ENCODE data around the gene CBFA2T2. TPM values are rescaled to one million over a fixed set of nuclear protein-coding genes. Genes with fewer than 3 reads are reported as not detected.
A peak's percentile ranks its signal among the peaks of the same experiment; 100 is the strongest.

The CBFA2T2 gene
- total RNA-seq, 6 donors from 2014 or later: 10.0 to 35.6 (median 16.2) TPM

- H3K4me1 ChIP-seq: peaks cover 19 to 44% (median 41%) of the 10 kb centered on the region in 4 donors
- WGBS, 2 donors: 44 to 54% methylated on average over 16 of the region's 16 CpGs
- peak overlapping the region; percentile 77 to 91 (median 82) for H3K27ac ChIP-seq
- H3K4me3 ChIP-seq: peak overlapping the region in 3 of 4 donors; percentile 63 to 87 (median 83)
- no peak for DNase-seq
- H3K27me3 ChIP-seq: no peaks in the 10 kb centered on the region
- peak in 1 of 2 donors; percentile 2 for ATAC-seq (ENCODE audit: low FRiP score in 2 of 2)
- no peaks in the 10 kb centered on the region for H3K9me3 ChIP-seq
- no peak for TF ChIP-seq POLR2A (IDR thresholded peaks at IDR 0.05)
- TF ChIP-seq EP300 (IDR thresholded peaks at IDR 0.05): no peak
- TF ChIP-seq CTCF (IDR thresholded peaks at IDR 0.05): no peak
- TF ChIP-seq POLR2AphosphoS5 (IDR thresholded peaks at IDR 0.05): no peak
- H3K36me3 ChIP-seq: no peaks in the 10 kb centered on the region
Measured at GRCh38 chr20:33675136-33675959, 185.5 kb downstream of the CBFA2T2 start.

GRCh38 chr20:33676121-33676520 is 186.2 kb downstream of the CBFA2T2 start:
- no peak for ATAC-seq (ENCODE audit: low FRiP score in 2 of 2)

GRCh38 chr20:33676652-33677645 is 187.1 kb downstream of the CBFA2T2 start:
- H3K9me3 ChIP-seq: no peaks in the 10 kb centered on the region
- no peaks in the 10 kb centered on the region for H3K27me3 ChIP-seq
- H3K27ac ChIP-seq: peak overlapping the region in 1 of 4 donors; percentile 91
- no peaks in the 10 kb centered on the region for H3K36me3 ChIP-seq
- no peak overlapping the region for H3K4me3 ChIP-seq
- H3K4me1 ChIP-seq: peaks cover 19 to 48% (median 42%) of the 10 kb centered on the region in 4 donors
- ATAC-seq (ENCODE audit: low FRiP score in 2 of 2) (no peak), DNase-seq (no peak)
- TF ChIP-seq EP300 (IDR thresholded peaks at IDR 0.05) (no peak), POLR2AphosphoS5 (IDR thresholded peaks at IDR 0.05) (no peak), POLR2A (IDR thresholded peaks at IDR 0.05) (no peak), CTCF (IDR thresholded peaks at IDR 0.05) (no peak)
- WGBS, 2 donors: 93 to 96% methylated on average over 25 to 26 of the region's 31 CpGs

More at GRCh38 chr20:33676121-33676520, 186.2 kb downstream of the CBFA2T2 start:
- WGBS, 2 donors: 89 to 98% methylated on average over 11 of the region's 11 CpGs
- Histone ChIP-seq H3K27me3 (no peaks in the 10 kb centered on the region), H3K4me3 (no peak overlapping the region), H3K27ac (peak overlapping the region; percentile 77 to 91 (median 82)), H3K4me1 (peaks cover 19 to 44% (median 41%) of the 10 kb centered on the region in 4 donors), H3K36me3 (no peaks in the 10 kb centered on the region), H3K9me3 (no peaks in the 10 kb centered on the region)
- TF ChIP-seq POLR2A (IDR thresholded peaks at IDR 0.05) (no peak), CTCF (IDR thresholded peaks at IDR 0.05) (no peak), POLR2AphosphoS5 (IDR thresholded peaks at IDR 0.05) (no peak), EP300 (IDR thresholded peaks at IDR 0.05) (no peak)
- DNase-seq: no peak

DNA sequence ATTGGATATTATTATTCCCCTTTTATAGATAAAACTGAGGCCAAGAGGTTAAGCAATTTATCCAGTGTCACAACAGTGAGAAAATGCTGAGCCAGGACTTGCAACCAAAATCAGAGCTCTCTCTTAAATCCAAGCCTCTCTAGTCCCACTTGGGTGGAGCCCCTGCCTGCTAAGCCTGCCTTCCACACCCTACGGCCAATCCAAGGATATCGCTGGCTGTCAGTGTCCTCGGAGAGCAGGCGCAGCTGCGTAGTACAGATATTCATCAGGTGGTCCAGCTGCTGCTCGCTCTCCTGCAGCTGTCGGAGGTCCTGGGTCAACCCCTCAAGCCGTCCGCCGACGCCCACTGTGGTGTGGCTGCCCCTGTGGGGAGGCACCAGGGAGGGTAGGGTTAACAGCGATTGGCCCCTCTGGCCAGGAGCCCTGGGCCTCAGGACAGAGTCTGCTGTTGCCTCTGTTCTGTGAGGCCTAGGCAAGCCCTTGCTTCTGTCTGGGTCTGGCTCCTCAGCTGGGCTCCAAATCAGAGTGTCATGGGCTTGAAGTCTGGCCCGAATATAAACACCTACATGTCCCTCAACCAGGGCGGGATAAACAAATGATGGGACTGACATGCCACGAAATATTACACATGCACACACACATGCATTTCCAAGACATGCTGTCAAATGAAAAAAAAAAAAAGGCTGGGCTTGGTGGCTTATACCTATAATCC is 188.3 kb downstream of the CBFA2T2 start:
- H3K9me3 ChIP-seq: no peaks in the 10 kb centered on the region
- H3K27me3 ChIP-seq: no peaks in the 10 kb centered on the region
- DNase-seq (no peak), ATAC-seq (ENCODE audit: low FRiP score in 2 of 2) (peak in 1 of 2 donors; percentile 59)
- no peak overlapping the region for H3K4me3 ChIP-seq
- H3K4me1 ChIP-seq: peaks cover 17 to 43% (median 35%) of the 10 kb centered on the region in 4 donors
- no peak overlapping the region for H3K27ac ChIP-seq
- H3K36me3 ChIP-seq: no peaks in the 10 kb centered on the region
- 76 to 86% methylated on average over 4 to 15 of the region's 15 CpGs for WGBS, 2 donors
- TF ChIP-seq EP300 (IDR thresholded peaks at IDR 0.05) (no peak), CTCF (IDR thresholded peaks at IDR 0.05) (no peak), POLR2AphosphoS5 (IDR thresholded peaks at IDR 0.05) (no peak), POLR2A (IDR thresholded peaks at IDR 0.05) (no peak)

All from upper lobe of left lung (tissue), 6 donors.